Thyroid gland (tissue), 4 donors: ENCODE data around the gene POC1A. TPM values are rescaled to one million over a fixed set of nuclear protein-coding genes. Genes with fewer than 3 reads are reported as not detected.

Experiments
- DNase-seq, 2 donors: peaks; one replicate each; pipeline ENCODE4 v3.0.0-alpha.2; 2019
- H3K27ac ChIP-seq, 3 donors: fragments of 200-600 bp; sonication (generic); 1 replicate in 2 of 3; 2 replicates in 1 of 3; pipeline ENCODE4 v1.5.1; 2016 to 2019; ENCODE audit warnings: mild to moderate bottlenecking in 1 of 3, moderate library complexity in 1 of 3
- H3K27me3 ChIP-seq: fragments of 200-600 bp; sonication (generic); one replicate; pipeline ENCODE4 v1.5.1; 2019
- H3K36me3 ChIP-seq, 2 donors: fragments of 200-600 bp; sonication (generic); one replicate each; pipeline ENCODE4 v1.5.1; 2016 to 2019
- H3K4me1 ChIP-seq, 2 donors: fragments of 200-600 bp; sonication (generic); one replicate each; pipeline ENCODE4 v1.5.1; 2017 to 2019
- H3K4me3 ChIP-seq, 3 donors: fragments of 200-600 bp; sonication (generic); replicated peaks in 1 of 3; 1 replicate in 2 of 3; 2 replicates in 1 of 3; pipeline ENCODE4 v1.5.1; 2016; ENCODE audit warnings: mild to moderate bottlenecking in 1 of 3
- H3K9me3 ChIP-seq: fragments of 200-600 bp; sonication (generic); one replicate; pipeline ENCODE4 v1.5.1; 2017
- POLR2A ChIP-seq, 2 donors: fragments of 450-650 bp; IDR thresholded peaks; one replicate each; pipeline ENCODE4 v1.6.1; 2017; ENCODE audit warnings: antibody characterized with exemption in 2 of 2, mild to moderate bottlenecking in 2 of 2, moderate library complexity in 1 of 2
- WGBS, 2 donors: methylation state at CpG; one replicate each; pipeline ENCODE4 v1.1.5; 2017; 5-methylcytosine and 5-hydroxymethylcytosine counted together
- intact Hi-C: fragments of 100-400 bp; cut with DNase I; formaldehyde crosslinking; loops from one replicate; pipeline ENCODE4 v1.15.1; 2023
- total RNA-seq, 4 donors: library from RNA; depleted of rRNA; stranded (reverse); fragments of >200 nt; gene quantifications; one replicate each; pipeline ENCODE4 v1.2.3, GENCODE V29; 2016
- TF ChIP-seq, protein P1 (sequence below), 6 experiments: fragments of 200-600 bp in 3 of 6; fragments of 450-650 bp in 3 of 6; sonication (generic) in 3 of 6; IDR thresholded peaks; one replicate each; pipeline ENCODE4 v1.5.1; 2016 to 2019; ENCODE audit warnings: antibody characterized with exemption in 6 of 6, mild to moderate bottlenecking in 2 of 6, inconsistent platforms in 1 of 6, moderate library complexity in 1 of 6

Gene POC1A
- total RNA-seq, 4 donors from 2014 or later = 0.40 to 2.8 (median 1.5) TPM

DNA sequence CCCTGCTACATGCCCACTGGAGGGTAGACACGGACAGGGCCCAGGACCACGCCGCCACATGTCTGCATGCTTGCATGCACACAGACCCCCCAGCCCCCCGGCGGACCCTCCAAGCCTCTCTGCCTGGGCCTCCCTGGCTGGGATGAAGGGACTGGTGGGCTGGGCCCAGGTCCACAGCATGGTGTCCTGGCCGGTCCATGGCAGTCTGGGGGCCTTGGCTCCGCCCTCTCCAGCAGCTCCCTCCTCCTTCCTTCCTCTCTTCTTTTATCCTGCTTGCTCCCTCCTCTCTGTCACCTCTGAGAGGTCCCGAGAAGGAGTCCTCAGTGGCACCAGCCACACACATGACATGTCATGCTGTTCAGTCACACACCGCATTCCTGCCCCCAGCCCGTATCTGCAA, 122.3 kb downstream of the POC1A start:
- no peaks in the 10 kb centered on the region for H3K27me3 ChIP-seq
- no peak overlapping the region for H3K27ac ChIP-seq
- H3K36me3 ChIP-seq = no peaks in the 10 kb centered on the region
- intact Hi-C loops = no loop called here
- TF ChIP-seq, protein P1, sequence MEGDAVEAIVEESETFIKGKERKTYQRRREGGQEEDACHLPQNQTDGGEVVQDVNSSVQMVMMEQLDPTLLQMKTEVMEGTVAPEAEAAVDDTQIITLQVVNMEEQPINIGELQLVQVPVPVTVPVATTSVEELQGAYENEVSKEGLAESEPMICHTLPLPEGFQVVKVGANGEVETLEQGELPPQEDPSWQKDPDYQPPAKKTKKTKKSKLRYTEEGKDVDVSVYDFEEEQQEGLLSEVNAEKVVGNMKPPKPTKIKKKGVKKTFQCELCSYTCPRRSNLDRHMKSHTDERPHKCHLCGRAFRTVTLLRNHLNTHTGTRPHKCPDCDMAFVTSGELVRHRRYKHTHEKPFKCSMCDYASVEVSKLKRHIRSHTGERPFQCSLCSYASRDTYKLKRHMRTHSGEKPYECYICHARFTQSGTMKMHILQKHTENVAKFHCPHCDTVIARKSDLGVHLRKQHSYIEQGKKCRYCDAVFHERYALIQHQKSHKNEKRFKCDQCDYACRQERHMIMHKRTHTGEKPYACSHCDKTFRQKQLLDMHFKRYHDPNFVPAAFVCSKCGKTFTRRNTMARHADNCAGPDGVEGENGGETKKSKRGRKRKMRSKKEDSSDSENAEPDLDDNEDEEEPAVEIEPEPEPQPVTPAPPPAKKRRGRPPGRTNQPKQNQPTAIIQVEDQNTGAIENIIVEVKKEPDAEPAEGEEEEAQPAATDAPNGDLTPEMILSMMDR (IDR thresholded peaks at IDR 0.05) = no peak
- TF ChIP-seq POLR2A (IDR thresholded peaks at IDR 0.05) = no peak
- H3K4me3 ChIP-seq = no peak overlapping the region
- no peaks in the 10 kb centered on the region for H3K4me1 ChIP-seq
- no peak for DNase-seq
- 83 to 93% methylated on average over 8 to 10 of the region's 10 CpGs for WGBS, 2 donors
- no peaks in the 10 kb centered on the region for H3K9me3 ChIP-seq

DNA sequence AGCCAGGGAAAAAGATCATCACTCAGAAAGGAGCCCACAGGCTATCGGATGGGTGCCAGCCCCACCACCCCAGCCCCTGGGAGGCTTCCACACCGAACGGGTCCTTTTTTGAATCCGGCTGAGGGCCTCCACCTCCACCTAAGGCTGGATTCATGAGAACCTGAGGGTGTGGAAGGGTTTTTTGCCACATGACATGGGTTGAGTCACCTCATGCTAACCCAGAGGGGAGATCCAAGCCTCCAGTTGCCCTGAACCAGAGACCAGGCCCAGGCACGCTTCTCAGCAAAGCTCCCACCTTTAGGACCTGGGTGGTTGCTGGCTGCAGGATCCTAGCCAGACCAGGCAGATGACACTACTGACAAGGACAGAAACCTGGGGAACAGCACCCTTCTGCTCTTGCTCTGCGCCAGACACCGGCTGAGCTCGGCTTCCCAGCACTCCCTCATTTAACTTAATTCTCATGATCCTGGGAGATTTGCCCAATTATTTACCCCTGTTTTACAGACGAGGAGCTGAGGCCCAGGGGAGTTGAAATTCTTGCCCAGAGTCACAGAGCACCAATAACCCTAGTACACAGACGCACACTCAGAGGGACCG, 123.4 kb downstream of the POC1A start:
- H3K27me3 ChIP-seq = no peaks in the 10 kb centered on the region
- no peaks in the 10 kb centered on the region for H3K9me3 ChIP-seq
- no peaks in the 10 kb centered on the region for H3K36me3 ChIP-seq
- intact Hi-C loops = no loop called here
- no peak overlapping the region for H3K27ac ChIP-seq
- H3K4me1 ChIP-seq = no peaks in the 10 kb centered on the region
- no peak for DNase-seq
- WGBS, 2 donors = 91 to 92% methylated on average over 11 of the region's 11 CpGs
- no peak for TF ChIP-seq POLR2A (IDR thresholded peaks at IDR 0.05)
- TF ChIP-seq, protein P1 (IDR thresholded peaks at IDR 0.05) = no peak
- H3K4me3 ChIP-seq = no peak overlapping the region

DNA sequence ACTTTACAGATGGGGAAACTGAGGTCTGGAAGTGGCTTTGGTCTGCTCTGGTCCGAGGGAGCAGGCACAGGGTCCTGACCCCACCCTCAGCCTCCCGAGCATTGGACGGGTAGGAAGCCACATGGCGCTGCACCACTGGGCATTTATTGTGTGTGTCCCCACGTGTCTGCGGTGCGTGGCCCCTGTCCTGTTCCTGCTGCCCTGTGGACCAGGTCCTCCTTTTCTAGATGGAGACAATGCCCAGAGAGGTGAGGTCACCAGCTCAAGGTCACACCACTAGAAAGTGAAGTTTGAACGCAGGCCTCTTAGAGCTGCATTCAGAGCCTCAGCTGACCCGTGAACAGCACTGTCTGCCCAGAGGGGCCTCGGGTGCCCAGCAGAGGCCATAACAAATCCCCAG, 124.7 kb downstream of the POC1A start:
- no peaks in the 10 kb centered on the region for H3K4me1 ChIP-seq
- no peaks in the 10 kb centered on the region for H3K9me3 ChIP-seq
- intact Hi-C loops = no loop called here
- no peak overlapping the region for H3K27ac ChIP-seq
- no peaks in the 10 kb centered on the region for H3K36me3 ChIP-seq
- TF ChIP-seq, protein P1 (IDR thresholded peaks at IDR 0.05) = no peak
- TF ChIP-seq POLR2A (IDR thresholded peaks at IDR 0.05) = no peak
- H3K4me3 ChIP-seq = no peak overlapping the region
- H3K27me3 ChIP-seq = no peaks in the 10 kb centered on the region
- 92 to 96% methylated on average over 7 to 10 of the region's 10 CpGs for WGBS, 2 donors
- no peak for DNase-seq

DNA sequence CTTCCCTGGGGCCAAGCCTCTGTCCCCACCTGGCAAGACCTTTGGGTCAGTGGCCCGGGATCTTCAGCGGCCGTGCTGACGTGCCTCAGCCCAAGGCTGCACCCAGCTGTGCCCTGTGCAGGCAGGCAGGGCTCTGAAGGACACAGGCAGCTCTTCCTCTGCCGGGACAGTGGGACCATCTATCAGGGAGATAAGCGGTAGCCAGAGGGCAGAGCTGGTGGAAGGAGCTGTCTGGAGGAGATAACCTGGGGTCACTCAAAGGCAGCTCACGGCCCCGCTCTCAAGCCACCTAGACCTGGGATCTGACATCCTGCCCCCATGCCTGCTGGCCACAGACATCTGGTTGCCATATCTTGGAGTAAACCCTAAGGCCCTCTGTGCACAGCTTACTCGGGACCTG, 125.2 kb downstream of the POC1A start:
- DNase-seq = no peak
- 90% methylated on average over 4 of the region's 9 CpGs; no CpG with 5 or more reads in 1 of the 2 donors for WGBS, 2 donors
- no peaks in the 10 kb centered on the region for H3K36me3 ChIP-seq
- H3K9me3 ChIP-seq = no peaks in the 10 kb centered on the region
- peaks cover 0 to 4% of the 10 kb centered on the region in 2 donors for H3K4me1 ChIP-seq
- H3K27me3 ChIP-seq = no peaks in the 10 kb centered on the region
- no peak overlapping the region for H3K27ac ChIP-seq
- intact Hi-C loops = no loop called here
- TF ChIP-seq, protein P1 (IDR thresholded peaks at IDR 0.05) = no peak
- no peak for TF ChIP-seq POLR2A (IDR thresholded peaks at IDR 0.05)
- no peak overlapping the region for H3K4me3 ChIP-seq

DNA sequence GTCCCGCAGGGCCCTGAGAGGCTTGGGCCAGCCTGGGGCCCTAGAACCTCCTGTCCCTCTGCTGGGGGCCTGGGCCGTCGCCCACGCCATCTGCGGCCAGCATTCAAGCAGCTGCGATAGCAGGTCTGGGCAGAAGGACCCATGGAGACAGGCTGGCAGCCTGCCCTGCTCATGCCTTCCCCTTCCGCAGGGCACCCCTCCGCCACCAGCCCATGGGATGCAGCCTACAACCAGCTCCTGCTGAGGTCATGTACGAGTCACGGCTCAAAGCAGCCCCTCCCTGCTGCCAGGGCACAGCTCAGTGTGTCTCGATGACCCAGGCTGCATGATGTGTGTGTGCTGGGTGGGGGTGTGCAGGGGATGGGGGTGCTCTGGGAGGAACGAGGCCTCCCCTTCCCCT, 125.7 kb downstream of the POC1A start:
- no peaks in the 10 kb centered on the region for H3K9me3 ChIP-seq
- 67 to 82% methylated on average over 5 to 8 of the region's 12 CpGs for WGBS, 2 donors
- intact Hi-C loops = no loop called here
- H3K4me1 ChIP-seq = peaks cover 0 to 9% of the 10 kb centered on the region in 2 donors
- H3K27me3 ChIP-seq = no peaks in the 10 kb centered on the region
- no peak overlapping the region for H3K27ac ChIP-seq
- H3K4me3 ChIP-seq = no peak overlapping the region
- TF ChIP-seq, protein P1 (IDR thresholded peaks at IDR 0.05) = no peak
- TF ChIP-seq POLR2A (IDR thresholded peaks at IDR 0.05) = no peak
- H3K36me3 ChIP-seq = no peaks in the 10 kb centered on the region
- DNase-seq = no peak
